Cortex of kidney (tissue), 1 donor: ENCODE results near the gene REEP1.
"Not testable (repeated sequence)": the region's sequence is repeated elsewhere in the genome, so short reads cannot be mapped to it uniquely, and the experiment has no call there.

Experiments used
- DNase-seq: peaks from one replicate; lab custom pipeline; 2025; lab: John Stamatoyannopoulos, UW

The REEP1 gene

GRCh38 chr2:86345783-86346370 is 8.5 kb upstream of the REEP1 start:
- not testable (repeated sequence) for DNase-seq

- no peak for DNase-seq
Measured at GRCh38 chr2:86344404-86344803, 7.0 kb upstream of the REEP1 start.

GRCh38 chr2:86342488-86342887 is 5.1 kb upstream of the REEP1 start:
- no peak for DNase-seq

GRCh38 chr2:86341470-86341869 is 4.0 kb upstream of the REEP1 start:
- DNase-seq: no peak

- no peak for DNase-seq
Measured at GRCh38 chr2:86338778-86339295, 1.4 kb upstream of the REEP1 start.

- no peak for DNase-seq
Measured at GRCh38 chr2:86336675-86337243, 667 bp downstream of the REEP1 start.

GRCh38 chr2:86335865-86336674 is 1.4 kb downstream of the REEP1 start:
- no peak for DNase-seq

- DNase-seq: no peak
Measured at GRCh38 chr2:86333378-86333777, 4.0 kb downstream of the REEP1 start.

GRCh38 chr2:86332654-86333053 is 4.8 kb downstream of the REEP1 start:
- no peak for DNase-seq

- no peak for DNase-seq
Measured at GRCh38 chr2:86331384-86331783, 6.0 kb downstream of the REEP1 start.

GRCh38 chr2:86330001-86330400 is 7.4 kb downstream of the REEP1 start:
- no peak for DNase-seq

GRCh38 chr2:86323273-86324021 is 14.0 kb downstream of the REEP1 start:
- no peak for DNase-seq

GRCh38 chr2:86319700-86320580 is 17.5 kb downstream of the REEP1 start:
- DNase-seq: no peak

- DNase-seq: no peak
Measured at GRCh38 chr2:86315084-86315483, 22.3 kb downstream of the REEP1 start.

- DNase-seq: no peak
Measured at GRCh38 chr2:86314125-86314524, 23.3 kb downstream of the REEP1 start.

- no peak for DNase-seq
Measured at GRCh38 chr2:86313341-86313740, 24.1 kb downstream of the REEP1 start.

- DNase-seq: no peak
Measured at GRCh38 chr2:86311879-86312278, 25.5 kb downstream of the REEP1 start.

- DNase-seq: no peak
Measured at GRCh38 chr2:86309966-86310365, 27.5 kb downstream of the REEP1 start.

GRCh38 chr2:86308984-86309695 is 28.3 kb downstream of the REEP1 start:
- DNase-seq: no peak

- DNase-seq: no peak
Measured at GRCh38 chr2:86308356-86308755, 29.1 kb downstream of the REEP1 start.

GRCh38 chr2:86307431-86307830 is 30.0 kb downstream of the REEP1 start:
- DNase-seq: no peak
